GM12878 (cell line): ENCODE measurements around the gene ELL2. TPM values are rescaled to one million over a fixed set of nuclear protein-coding genes. Genes with fewer than 3 reads are reported as not detected.

ENCODE experiments used
- ATAC-seq: fragments of 200-7000 bp; cut with Tn5 transposase; 3 replicates; pipeline ENCODE4 v1.9.1; 2020; ENCODE audit warnings: mild to moderate bottlenecking, moderate library complexity
- BruUV-seq: library from RNA; stranded (reverse); fragments of 400-500 nt; replicated peaks from 2 replicates; lab custom pipeline; 2021; lab: Mats Ljungman, UMichigan
- CTCF ChIA-PET: fragments of 300-600 bp; sonication (Branson Sonifier 250); formaldehyde crosslinking; extraction: SDS; loops from one replicate; lab custom pipeline; 2021; ENCODE audit warnings: inconsistent platforms; lab: Yijun Ruan, JAX
- POLR2A ChIA-PET: fragments of 350-600 bp; formaldehyde crosslinking; extraction: SDS; loops from one replicate; lab custom pipeline; 2021; ENCODE audit warnings: inconsistent platforms; lab: Charles Lee
- RAD21 ChIA-PET: fragments of 300-600 bp; sonication (Branson Sonifier 250); formaldehyde crosslinking; loops from one replicate; lab custom pipeline; 2023; ENCODE audit warnings: antibody characterized with exemption; ENCODE audit not compliant: unreplicated experiment; lab: Charles Lee
- SMC1A ChIA-PET: fragments of 300-600 bp; sonication (Branson Sonifier 250); formaldehyde crosslinking; loops from one replicate; lab custom pipeline; 2023; ENCODE audit not compliant: unreplicated experiment, uncharacterized antibody; lab: Charles Lee
- DNase-seq: peaks from one replicate; pipeline ENCODE4 v3.0.0-alpha.2; 2011; ENCODE audit warnings: low read depth, low spot score
- FAIRE-seq: peaks from 3 replicates; lab custom pipeline; 2011; peaks lifted over from hg19 to GRCh38; lab: Jason Lieb, UNC
- H2AFZ ChIP-seq: 2 replicates; pipeline ENCODE4 v1.6.0; 2011; ENCODE audit warnings: low read depth, low read length, control low read depth; ENCODE audit not compliant: control insufficient read depth
- H3K27ac ChIP-seq: 2 replicates; pipeline ENCODE4 v1.5.1; 2011; ENCODE audit warnings: control low read depth; ENCODE audit not compliant: control insufficient read depth, insufficient read depth
- H3K27me3 ChIP-seq, 2 experiments: replicated peaks in 1 of 2; 2 replicates each; pipeline versions ENCODE4 v1.6.0 to v1.6.1; 2011; ENCODE audit warnings: low read length in 1 of 2; ENCODE audit not compliant: control insufficient read depth in 2 of 2, insufficient read depth in 2 of 2
- H3K36me3 ChIP-seq, 2 experiments: 2 replicates each; pipeline ENCODE4 v1.5.1; 2011; ENCODE audit warnings: low read length in 1 of 2; ENCODE audit not compliant: control insufficient read depth in 2 of 2, insufficient read depth in 2 of 2
- H3K4me1 ChIP-seq: 2 replicates; pipeline ENCODE4 v1.6.1; 2011; ENCODE audit warnings: mild to moderate bottlenecking, low read length, moderate library complexity, mixed read lengths; ENCODE audit not compliant: control insufficient read depth, insufficient read depth
- H3K4me2 ChIP-seq: 2 replicates; pipeline ENCODE4 v1.6.0; 2011; ENCODE audit warnings: control low read depth; ENCODE audit not compliant: control insufficient read depth, insufficient read depth
- H3K4me3 ChIP-seq: fragments of 200-600 bp; sonication (generic); 2 replicates; pipeline ENCODE4 v1.5.1; 2016
- H3K79me2 ChIP-seq: 2 replicates; pipeline ENCODE4 v1.6.0; 2011; ENCODE audit warnings: low read length; ENCODE audit not compliant: control insufficient read depth, insufficient read depth
- H3K9ac ChIP-seq: 2 replicates; pipeline ENCODE4 v1.8.0; 2011; ENCODE audit warnings: low read length, control low read depth, mixed read lengths; ENCODE audit not compliant: control insufficient read depth, insufficient read depth
- H3K9me3 ChIP-seq: replicated peaks from 3 replicates; pipeline ENCODE4 v1.5.1; 2011; ENCODE audit warnings: mild to moderate bottlenecking, low read length; ENCODE audit not compliant: control insufficient read depth, insufficient read depth
- H4K20me1 ChIP-seq: 2 replicates; pipeline ENCODE4 v1.6.0; 2011; ENCODE audit not compliant: control insufficient read depth, insufficient read depth
- ASH2L ChIP-seq: fragments of 300-600, 200-600 bp; sonication (generic); IDR thresholded peaks from 2 replicates; pipeline ENCODE4 v1.6.1; 2017; ENCODE audit warnings: low read depth, mild to moderate bottlenecking, borderline replicate concordance
- ATF7 ChIP-seq: fragments of 450-650 bp; IDR thresholded peaks from 2 replicates; pipeline ENCODE4 v1.6.1; 2016; ENCODE audit warnings: low read depth, mild to moderate bottlenecking
- CREM ChIP-seq: IDR thresholded peaks from 2 replicates; pipeline ENCODE4 v1.6.1; 2014; ENCODE audit warnings: antibody characterized with exemption, low read depth
- EP300 ChIP-seq, 2 experiments: fragments of 150-350 bp in 1 of 2; IDR thresholded peaks; 2 replicates each; pipeline ENCODE4 v1.6.1; 2011 to 2012; ENCODE audit warnings: low read depth in 2 of 2, low read length in 2 of 2, borderline replicate concordance in 1 of 2, improper control_type of control experiment in 1 of 2, inconsistent platforms in 1 of 2; ENCODE audit not compliant: control insufficient read depth in 1 of 2
- GABPA ChIP-seq: IDR thresholded peaks from 2 replicates; pipeline ENCODE4 v1.6.1; 2014; ENCODE audit warnings: antibody characterized with exemption, low read depth, mild to moderate bottlenecking, inconsistent platforms
- HDAC6 ChIP-seq: fragments of 200-600 bp; sonication (generic); IDR thresholded peaks from one replicate; pipeline ENCODE4 v1.8.0; 2017; ENCODE audit warnings: antibody characterized with exemption; ENCODE audit not compliant: unreplicated experiment
- LARP7 ChIP-seq: fragments of 450-650 bp; IDR thresholded peaks from 2 replicates; pipeline ENCODE4 v1.6.1; 2017; ENCODE audit warnings: mild to moderate bottlenecking
- MEF2B ChIP-seq: fragments of 450-650 bp; IDR thresholded peaks from 2 replicates; pipeline ENCODE4 v1.6.1; 2018; ENCODE audit warnings: mild to moderate bottlenecking, moderate library complexity; ENCODE audit not compliant: partially characterized antibody, poor library complexity, severe bottlenecking
- MXI1 ChIP-seq: fragments of 150-350 bp; IDR thresholded peaks from 2 replicates; pipeline ENCODE4 v1.6.1; 2011; ENCODE audit warnings: low read depth, mild to moderate bottlenecking, inconsistent platforms, low read length, improper control_type of control experiment
- NR2C1 ChIP-seq: fragments of 450-650 bp; IDR thresholded peaks from 2 replicates; pipeline ENCODE4 v1.6.1; 2017; ENCODE audit warnings: antibody characterized with exemption, mild to moderate bottlenecking, moderate library complexity
- TAF1 ChIP-seq: IDR thresholded peaks from 2 replicates; pipeline ENCODE4 v1.6.1; 2011; ENCODE audit warnings: mild to moderate bottlenecking, low read depth, low read length, borderline replicate concordance
- WGBS: methylation state at CpG from one replicate; pipeline ENCODE4 v1.1.6; 2016; ENCODE audit warnings: low lambda C conversion rate; ENCODE audit not compliant: insufficient replicate concordance, insufficient coverage; ENCODE audit errors: missing lambda C conversion rate; 5-methylcytosine and 5-hydroxymethylcytosine counted together
- in situ Hi-C: fragments of 300-500 bp; cut with MboI; formaldehyde crosslinking; loops from 9 replicates; pipeline ENCODE4 v1.14.3; 2018; ENCODE audit warnings: mixed read lengths
- intact Hi-C: fragments of 100-400 bp; cut with micrococcal nuclease; formaldehyde crosslinking; loops from one replicate; pipeline ENCODE4 v1.14.2; 2022; ENCODE audit not compliant: unreplicated experiment
- polyA plus RNA-seq, 11 experiments: library from polyadenylated mRNA; depleted of rRNA in 4 of 11; unstranded in 6 of 11; stranded (reverse) in 5 of 11; fragments of >200 nt; fragmentation: Nextera tagmentation in 4 of 11; fragmentation: Illumina TruSeq in 1 of 11; extraction: Ambion mirVana in 4 of 11; extraction: Trizol in 1 of 11; gene quantifications; 1 replicate in 1 of 11; 2 replicates in 10 of 11; pipeline versions ENCODE4 v1.2.1 to v1.2.3, GENCODE V29; 2011 to 2016; ENCODE audit warnings: inconsistent platforms in 2 of 11, missing spikeins in 2 of 11, low read depth in 1 of 11
- total RNA-seq, 4 experiments: library from RNA; depleted of rRNA in 3 of 4; stranded (reverse); fragments of >200 nt in 3 of 4; fragmentation: Illumina TruSeq in 1 of 4; extraction: Trizol in 1 of 4; gene quantifications; 2 replicates each; pipeline versions ENCODE4 v1.2.1 to v1.2.3, GENCODE V29; 2013 to 2021
- TF ChIP-seq, protein P1 (sequence below): fragments of 450-650 bp; IDR thresholded peaks from 2 replicates; pipeline ENCODE4 v1.6.1; 2017; ENCODE audit warnings: low read depth, mild to moderate bottlenecking, moderate library complexity
- TF ChIP-seq, protein P2 (sequence below): fragments of 450-650 bp; formaldehyde crosslinking; IDR thresholded peaks from 2 replicates; pipeline ENCODE4 v1.4.0; 2020; ENCODE audit warnings: mild to moderate bottlenecking, moderate library complexity
- TF ChIP-seq, protein P3 (sequence below): fragments of 450-650 bp; IDR thresholded peaks from 2 replicates; pipeline ENCODE4 v1.6.1; 2014; ENCODE audit warnings: mild to moderate bottlenecking

Gene ELL2
- total and polyA plus RNA-seq, 10 of the 15 experiments (the other 5 are each of a cell fraction or from before 2014, with no cell fraction given), result 24.2 to 91.4 (median 57.4) TPM

GRCh38 chr5:95842854-95843544 lies 118.7 kb downstream of the ELL2 start:
- H3K9me3 ChIP-seq, result no peaks in the 10 kb centered on the region
- intact Hi-C loops (loop anchor here (1.0 to 10.0 kb wide), 3 partner anchors 62 to 288 kb away; partner anchors contain the start of genes ARSK and SKIC3), in situ Hi-C loops (no loop called here)
- POLR2A ChIA-PET, result interaction anchor here (0.6 to 1.7 kb wide), 8 partner anchors 17 to 1252 kb away, joined by 3 to 6 read pairs (median 5); no protein-coding TSS in a partner anchor
- 0 out of 2 replicates have a peak overlapping the region, but pooled peaks have one; percentile 1 for H3K4me2 ChIP-seq
- no TSS peak for BruUV-seq
- DNase-seq (no peak), ATAC-seq (peak; percentile 92), FAIRE-seq (peak; percentile 49)
- H2AFZ ChIP-seq, result peak overlapping the region; percentile 63
- H3K27me3 ChIP-seq, result no peaks in the 10 kb centered on the region
- peaks cover 23% of the 10 kb centered on the region for H3K4me1 ChIP-seq
- H3K9ac ChIP-seq, result no peak overlapping the region
- SMC1A ChIA-PET, result interaction anchor here (0.7 to 21.9 kb wide), 22 partner anchors 9 to 494 kb away, joined by 3 to 622 read pairs (median 6); partner anchors contain the start of genes GLRX and RFESD
- CTCF ChIA-PET, result interaction anchor here (0.8 to 17.6 kb wide), 22 partner anchors 10 to 759 kb away, joined by 3 to 653 read pairs (median 6); partner anchors contain the start of genes GLRX, RFESD and RHOBTB3
- no peaks in the 10 kb centered on the region for H4K20me1 ChIP-seq
- H3K79me2 ChIP-seq, result no peaks in the 10 kb centered on the region
- no peak overlapping the region for H3K4me3 ChIP-seq
- H3K27ac ChIP-seq, result no peak overlapping the region
- no peaks in the 10 kb centered on the region for H3K36me3 ChIP-seq
- RAD21 ChIA-PET, result interaction anchor here (0.6 to 11.7 kb wide), 19 partner anchors 11 to 1299 kb away, joined by 3 to 209 read pairs (median 4); partner anchors contain the start of genes ARSK, GLRX, LIX1 and RFESD
- WGBS, result 1% methylated on average over 11 of the region's 11 CpGs
- TF ChIP-seq ATF7 (peak; percentile 59; the same call in 1 of the 2 replicates), LARP7 (no peak), ASH2L (no peak), HDAC6 (no peak), NR2C1 (no peak), CREM (no peak), MEF2B (peak; percentile 61), EP300 (IDR thresholded peaks at IDR 0.05; ENCODE audit: borderline replicate concordance in 1 of 2, control insufficient read depth in 1 of 2, low read depth in 2 of 2, low read length in 2 of 2) (no peak), GABPA (no peak), TAF1 (no peak), MXI1 (0 out of 2 replicates have a peak, but pooled peaks have one; percentile 24)
- TF ChIP-seq, protein P1, sequence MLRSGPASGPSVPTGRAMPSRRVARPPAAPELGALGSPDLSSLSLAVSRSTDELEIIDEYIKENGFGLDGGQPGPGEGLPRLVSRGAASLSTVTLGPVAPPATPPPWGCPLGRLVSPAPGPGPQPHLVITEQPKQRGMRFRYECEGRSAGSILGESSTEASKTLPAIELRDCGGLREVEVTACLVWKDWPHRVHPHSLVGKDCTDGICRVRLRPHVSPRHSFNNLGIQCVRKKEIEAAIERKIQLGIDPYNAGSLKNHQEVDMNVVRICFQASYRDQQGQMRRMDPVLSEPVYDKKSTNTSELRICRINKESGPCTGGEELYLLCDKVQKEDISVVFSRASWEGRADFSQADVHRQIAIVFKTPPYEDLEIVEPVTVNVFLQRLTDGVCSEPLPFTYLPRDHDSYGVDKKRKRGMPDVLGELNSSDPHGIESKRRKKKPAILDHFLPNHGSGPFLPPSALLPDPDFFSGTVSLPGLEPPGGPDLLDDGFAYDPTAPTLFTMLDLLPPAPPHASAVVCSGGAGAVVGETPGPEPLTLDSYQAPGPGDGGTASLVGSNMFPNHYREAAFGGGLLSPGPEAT, result peak; percentile 44; the same call in 1 of the 2 replicates
- TF ChIP-seq, protein P2, sequence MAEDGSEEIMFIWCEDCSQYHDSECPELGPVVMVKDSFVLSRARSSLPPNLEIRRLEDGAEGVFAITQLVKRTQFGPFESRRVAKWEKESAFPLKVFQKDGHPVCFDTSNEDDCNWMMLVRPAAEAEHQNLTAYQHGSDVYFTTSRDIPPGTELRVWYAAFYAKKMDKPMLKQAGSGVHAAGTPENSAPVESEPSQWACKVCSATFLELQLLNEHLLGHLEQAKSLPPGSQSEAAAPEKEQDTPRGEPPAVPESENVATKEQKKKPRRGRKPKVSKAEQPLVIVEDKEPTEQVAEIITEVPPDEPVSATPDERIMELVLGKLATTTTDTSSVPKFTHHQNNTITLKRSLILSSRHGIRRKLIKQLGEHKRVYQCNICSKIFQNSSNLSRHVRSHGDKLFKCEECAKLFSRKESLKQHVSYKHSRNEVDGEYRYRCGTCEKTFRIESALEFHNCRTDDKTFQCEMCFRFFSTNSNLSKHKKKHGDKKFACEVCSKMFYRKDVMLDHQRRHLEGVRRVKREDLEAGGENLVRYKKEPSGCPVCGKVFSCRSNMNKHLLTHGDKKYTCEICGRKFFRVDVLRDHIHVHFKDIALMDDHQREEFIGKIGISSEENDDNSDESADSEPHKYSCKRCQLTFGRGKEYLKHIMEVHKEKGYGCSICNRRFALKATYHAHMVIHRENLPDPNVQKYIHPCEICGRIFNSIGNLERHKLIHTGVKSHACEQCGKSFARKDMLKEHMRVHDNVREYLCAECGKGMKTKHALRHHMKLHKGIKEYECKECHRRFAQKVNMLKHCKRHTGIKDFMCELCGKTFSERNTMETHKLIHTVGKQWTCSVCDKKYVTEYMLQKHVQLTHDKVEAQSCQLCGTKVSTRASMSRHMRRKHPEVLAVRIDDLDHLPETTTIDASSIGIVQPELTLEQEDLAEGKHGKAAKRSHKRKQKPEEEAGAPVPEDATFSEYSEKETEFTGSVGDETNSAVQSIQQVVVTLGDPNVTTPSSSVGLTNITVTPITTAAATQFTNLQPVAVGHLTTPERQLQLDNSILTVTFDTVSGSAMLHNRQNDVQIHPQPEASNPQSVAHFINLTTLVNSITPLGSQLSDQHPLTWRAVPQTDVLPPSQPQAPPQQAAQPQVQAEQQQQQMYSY (CRISPR knock-in tag), result no peak
- TF ChIP-seq, protein P3, sequence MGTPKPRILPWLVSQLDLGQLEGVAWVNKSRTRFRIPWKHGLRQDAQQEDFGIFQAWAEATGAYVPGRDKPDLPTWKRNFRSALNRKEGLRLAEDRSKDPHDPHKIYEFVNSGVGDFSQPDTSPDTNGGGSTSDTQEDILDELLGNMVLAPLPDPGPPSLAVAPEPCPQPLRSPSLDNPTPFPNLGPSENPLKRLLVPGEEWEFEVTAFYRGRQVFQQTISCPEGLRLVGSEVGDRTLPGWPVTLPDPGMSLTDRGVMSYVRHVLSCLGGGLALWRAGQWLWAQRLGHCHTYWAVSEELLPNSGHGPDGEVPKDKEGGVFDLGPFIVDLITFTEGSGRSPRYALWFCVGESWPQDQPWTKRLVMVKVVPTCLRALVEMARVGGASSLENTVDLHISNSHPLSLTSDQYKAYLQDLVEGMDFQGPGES, result no peak
